ENCODE measurements around the gene RRP1.

Gene RRP1

DNA sequence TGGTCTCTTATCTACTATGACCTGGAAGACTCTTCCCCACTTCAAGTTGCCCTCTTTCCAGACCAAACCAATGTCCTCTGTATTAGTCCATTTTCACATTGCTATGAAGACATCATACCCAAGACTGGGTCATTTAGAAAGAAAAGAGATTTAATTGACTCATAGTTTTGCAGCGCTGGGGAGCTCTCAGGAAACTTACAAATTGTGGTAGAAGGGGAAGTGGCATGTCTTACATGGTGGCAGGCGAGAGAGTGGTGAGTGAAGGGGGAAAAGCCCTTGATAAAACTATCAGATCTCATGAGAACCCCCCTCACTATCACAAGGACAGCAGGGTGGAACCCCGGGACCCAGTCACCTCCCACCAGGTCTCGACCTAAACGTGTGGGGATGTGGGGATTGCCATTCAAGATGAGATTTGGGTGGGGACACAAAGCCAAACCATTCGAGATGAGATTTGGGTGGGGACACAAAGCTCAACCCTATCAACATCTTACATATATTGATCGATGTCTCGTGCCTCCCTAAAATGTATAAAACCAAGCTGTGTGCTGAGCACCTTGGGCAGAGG, 61.4 kb downstream of the RRP1 start:
- Histone ChIP-seq H3K4me3 (ENCODE audit: low read depth, low read length) (no peak overlapping the region), H3K27ac (ENCODE audit: low read depth, low read length) (no peak overlapping the region)

DNA sequence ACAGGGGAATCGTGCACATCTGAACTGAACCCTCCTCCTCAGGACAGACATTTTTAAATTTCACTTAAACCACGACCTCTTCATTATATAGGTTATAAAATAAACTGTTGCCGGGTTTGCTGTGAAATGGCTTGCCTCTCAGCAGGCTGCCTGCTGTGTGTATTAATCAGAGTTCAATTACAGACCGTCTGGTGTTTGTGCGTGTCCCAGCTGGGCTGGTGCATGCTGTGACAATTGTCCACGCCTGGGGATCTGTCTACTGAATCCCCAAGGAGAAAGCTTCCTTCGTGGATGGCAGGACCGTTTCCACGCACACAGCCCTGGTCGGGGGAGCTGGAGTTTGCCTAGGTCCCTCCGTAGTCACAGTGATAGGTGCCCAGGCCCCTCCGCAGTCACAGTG, 62.2 kb downstream of the RRP1 start:
- no peak overlapping the region for H3K27ac ChIP-seq (ENCODE audit: low read depth, low read length)
- H3K36me3 ChIP-seq (ENCODE audit: control insufficient read depth, insufficient read depth, low read length), result no peaks in the 10 kb centered on the region
- peaks cover 8% of the 10 kb centered on the region; the same call in 1 of the 2 replicates for H3K9me3 ChIP-seq (ENCODE audit: control insufficient read depth, insufficient read depth, low read depth, low read length)
- no peaks in the 10 kb centered on the region for H3K4me1 ChIP-seq (ENCODE audit: control insufficient read depth, insufficient read depth, low read length)
- H3K9ac ChIP-seq (ENCODE audit: low read length), result no peak overlapping the region
- H3K4me3 ChIP-seq (ENCODE audit: low read depth, low read length), result no peak overlapping the region
- H3K27me3 ChIP-seq (ENCODE audit: control insufficient read depth, insufficient read depth, low read length), result no peaks in the 10 kb centered on the region

More for the DNA sequence above, 61.4 kb downstream of the RRP1 start:
- Histone ChIP-seq H3K27me3 (ENCODE audit: control insufficient read depth, insufficient read depth, low read length) (no peaks in the 10 kb centered on the region), H3K9ac (ENCODE audit: low read length) (no peak overlapping the region), H3K4me1 (ENCODE audit: control insufficient read depth, insufficient read depth, low read length) (no peaks in the 10 kb centered on the region), H3K36me3 (ENCODE audit: control insufficient read depth, insufficient read depth, low read length) (no peaks in the 10 kb centered on the region), H3K9me3 (ENCODE audit: control insufficient read depth, insufficient read depth, low read depth, low read length) (peaks cover 8% of the 10 kb centered on the region; the same call in 1 of the 2 replicates)

GRCh38 chr21:43853851-43854772, 64.7 kb downstream of the RRP1 start:
- Histone ChIP-seq H3K9me3 (ENCODE audit: control insufficient read depth, insufficient read depth, low read depth, low read length) (peaks cover 5% of the 10 kb centered on the region; the same call in 1 of the 2 replicates), H3K4me1 (ENCODE audit: control insufficient read depth, insufficient read depth, low read length) (0 out of 2 replicates have a peak, but pooled peaks cover under 1% of the 10 kb centered on the region), H3K27me3 (ENCODE audit: control insufficient read depth, insufficient read depth, low read length) (no peaks in the 10 kb centered on the region), H3K4me3 (ENCODE audit: low read depth, low read length) (no peak overlapping the region), H3K36me3 (ENCODE audit: control insufficient read depth, insufficient read depth, low read length) (no peaks in the 10 kb centered on the region), H3K9ac (ENCODE audit: low read length) (no peak overlapping the region), H3K27ac (ENCODE audit: low read depth, low read length) (no peak overlapping the region)

Data from HUES6 (cell line).